OCI-LY3 (cell line): ENCODE data around the gene WIPF3.

Experiments used
- H2AFZ ChIP-seq: fragments of 200-600, 300-600 bp; shearing (Covaris generic); 2 replicates; pipeline ENCODE4 v1.6.0; 2014; ENCODE audit warnings: antibody characterized with exemption, low read depth, low read length
- H3K27ac ChIP-seq: fragments of 200-600, 300-600 bp; sonication (generic); 2 replicates; pipeline ENCODE4 v1.5.1; 2014; ENCODE audit warnings: mild to moderate bottlenecking, low read length, moderate library complexity, mixed read lengths
- H3K27me3 ChIP-seq: fragments of 200-600, 300-600 bp; sonication (generic); 2 replicates; pipeline ENCODE4 v1.6.1; 2014; ENCODE audit warnings: low read depth, low read length, mixed read lengths
- H3K36me3 ChIP-seq: fragments of 200-600, 300-600 bp; sonication (generic); replicated peaks from 2 replicates; pipeline ENCODE3; 2014; ENCODE audit warnings: low read depth, low read length, mixed read lengths
- H3K4me1 ChIP-seq: fragments of 300-600, 200-600 bp; sonication (generic); 2 replicates; pipeline ENCODE4 v1.6.1; 2014; ENCODE audit warnings: low read length, mixed read lengths
- H3K4me2 ChIP-seq: fragments of 200-600, 300-600 bp; sonication (generic); 2 replicates; pipeline ENCODE4 v1.6.1; 2014; ENCODE audit warnings: low read length, mixed read lengths
- H3K4me3 ChIP-seq: fragments of 300-600, 200-600 bp; sonication (generic); 2 replicates; pipeline ENCODE4 v1.5.1; 2014; ENCODE audit warnings: antibody characterized with exemption, mild to moderate bottlenecking, low read length, moderate library complexity
- H3K79me2 ChIP-seq: fragments of 300-600, 200-600 bp; shearing (Covaris generic); 2 replicates; pipeline ENCODE4 v1.6.1; 2014; ENCODE audit warnings: mild to moderate bottlenecking, low read length, mixed read lengths
- H3K9ac ChIP-seq: fragments of 300-600, 200-600 bp; shearing (Covaris generic); 2 replicates; pipeline ENCODE4 v1.6.0; 2014; ENCODE audit warnings: mild to moderate bottlenecking, low read length, moderate library complexity
- H3K9me3 ChIP-seq: fragments of 200-600, 300-600 bp; shearing (Covaris generic); 2 replicates; pipeline ENCODE4 v1.6.1; 2014; ENCODE audit warnings: low read length, mixed read lengths; ENCODE audit not compliant: insufficient read depth
- H4K20me1 ChIP-seq: fragments of 200-600, 300-600 bp; sonication (generic); 2 replicates; pipeline ENCODE4 v1.6.1; 2016; ENCODE audit warnings: low read length, mixed read lengths; ENCODE audit not compliant: insufficient read depth
- EZH2phosphoT487 ChIP-seq: fragments of 200-600 bp; shearing (Covaris generic); IDR thresholded peaks from 2 replicates; pipeline ENCODE4 v1.6.1; 2018; ENCODE audit warnings: antibody characterized with exemption, mixed run types, low read depth
- TF ChIP-seq, protein P1 (sequence below): fragments of 200-600, 300-600 bp; sonication (generic); IDR thresholded peaks from 2 replicates; pipeline ENCODE4 v1.5.1; 2014; ENCODE audit warnings: antibody characterized with exemption, low read length, low read depth

Gene WIPF3

DNA sequence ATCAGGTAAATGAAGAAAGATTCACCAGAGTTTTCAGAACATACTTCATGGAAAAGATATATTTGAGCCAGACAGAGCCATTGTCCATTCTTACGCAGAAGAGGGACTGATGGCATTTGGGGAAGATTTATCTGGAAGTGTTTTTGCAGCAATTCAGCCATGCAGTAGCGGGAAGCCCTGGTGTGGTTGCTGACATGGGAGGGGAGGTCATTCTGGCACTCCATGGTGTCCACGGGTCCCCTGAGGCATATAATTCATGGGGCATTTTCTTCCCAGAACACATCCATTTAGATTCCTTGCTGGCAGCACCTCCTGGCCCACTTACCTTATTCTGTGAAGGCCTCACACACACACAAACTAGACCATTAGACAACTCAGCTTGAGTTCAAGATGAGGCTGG, 55.6 kb downstream of the WIPF3 start:
- no peaks in the 10 kb centered on the region for H3K27me3 ChIP-seq
- H4K20me1 ChIP-seq, result no peaks in the 10 kb centered on the region
- H3K4me3 ChIP-seq, result no peak overlapping the region
- TF ChIP-seq, protein P1, sequence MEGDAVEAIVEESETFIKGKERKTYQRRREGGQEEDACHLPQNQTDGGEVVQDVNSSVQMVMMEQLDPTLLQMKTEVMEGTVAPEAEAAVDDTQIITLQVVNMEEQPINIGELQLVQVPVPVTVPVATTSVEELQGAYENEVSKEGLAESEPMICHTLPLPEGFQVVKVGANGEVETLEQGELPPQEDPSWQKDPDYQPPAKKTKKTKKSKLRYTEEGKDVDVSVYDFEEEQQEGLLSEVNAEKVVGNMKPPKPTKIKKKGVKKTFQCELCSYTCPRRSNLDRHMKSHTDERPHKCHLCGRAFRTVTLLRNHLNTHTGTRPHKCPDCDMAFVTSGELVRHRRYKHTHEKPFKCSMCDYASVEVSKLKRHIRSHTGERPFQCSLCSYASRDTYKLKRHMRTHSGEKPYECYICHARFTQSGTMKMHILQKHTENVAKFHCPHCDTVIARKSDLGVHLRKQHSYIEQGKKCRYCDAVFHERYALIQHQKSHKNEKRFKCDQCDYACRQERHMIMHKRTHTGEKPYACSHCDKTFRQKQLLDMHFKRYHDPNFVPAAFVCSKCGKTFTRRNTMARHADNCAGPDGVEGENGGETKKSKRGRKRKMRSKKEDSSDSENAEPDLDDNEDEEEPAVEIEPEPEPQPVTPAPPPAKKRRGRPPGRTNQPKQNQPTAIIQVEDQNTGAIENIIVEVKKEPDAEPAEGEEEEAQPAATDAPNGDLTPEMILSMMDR, result no peak
- no peak for TF ChIP-seq EZH2phosphoT487
- H3K9me3 ChIP-seq, result no peaks in the 10 kb centered on the region
- H3K9ac ChIP-seq, result no peak overlapping the region
- H3K4me1 ChIP-seq, result no peaks in the 10 kb centered on the region
- H3K36me3 ChIP-seq, result no peaks in the 10 kb centered on the region
- no peak overlapping the region for H2AFZ ChIP-seq
- H3K4me2 ChIP-seq, result no peak overlapping the region
- no peak overlapping the region for H3K27ac ChIP-seq
- H3K79me2 ChIP-seq, result no peaks in the 10 kb centered on the region

DNA sequence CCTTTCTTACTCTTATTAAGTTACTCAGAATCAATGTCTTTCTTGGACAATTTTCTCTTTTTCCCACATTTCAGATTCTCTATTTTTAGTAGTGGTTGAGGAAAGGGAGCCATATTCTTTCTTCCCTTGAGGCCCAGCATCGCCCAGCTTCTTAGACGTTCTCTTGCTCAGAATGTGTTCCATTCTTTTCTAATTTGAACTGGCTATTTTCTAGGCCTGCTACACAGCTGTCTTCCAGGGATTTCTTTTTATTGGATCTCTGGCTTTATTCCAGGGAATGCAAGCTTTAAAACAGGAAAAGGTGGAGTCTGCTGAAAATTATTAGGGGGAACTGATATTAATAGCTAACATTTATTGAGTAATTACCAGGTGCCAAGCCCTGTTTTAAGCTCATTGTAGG, 58.3 kb downstream of the WIPF3 start:
- Histone ChIP-seq H3K79me2 (no peaks in the 10 kb centered on the region), H4K20me1 (no peaks in the 10 kb centered on the region), H3K27ac (no peak overlapping the region), H2AFZ (no peak overlapping the region), H3K27me3 (no peaks in the 10 kb centered on the region), H3K9me3 (no peaks in the 10 kb centered on the region), H3K9ac (no peak overlapping the region), H3K4me3 (no peak overlapping the region), H3K4me1 (no peaks in the 10 kb centered on the region), H3K4me2 (no peak overlapping the region), H3K36me3 (no peaks in the 10 kb centered on the region)
- TF ChIP-seq, protein P1, result no peak
- no peak for TF ChIP-seq EZH2phosphoT487

DNA sequence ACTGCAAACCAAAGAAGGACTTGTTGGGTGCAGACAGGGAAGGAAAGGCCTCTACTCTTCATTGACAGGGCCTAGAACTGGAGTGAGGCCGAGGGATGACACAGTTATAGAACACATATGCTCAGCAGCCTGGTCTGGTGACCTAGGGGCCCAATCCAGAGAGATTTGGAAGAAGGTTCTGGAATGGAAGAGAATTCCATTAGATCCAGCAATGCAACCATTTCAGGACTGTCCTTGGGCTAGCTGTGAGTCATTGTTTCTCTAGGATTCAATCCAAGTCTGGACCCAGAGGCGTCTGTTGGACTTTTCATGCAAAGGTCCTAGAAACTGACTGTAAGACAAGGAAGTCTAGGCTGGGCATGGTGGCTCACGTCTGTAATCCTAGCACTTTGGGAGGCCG, 59.2 kb downstream of the WIPF3 start:
- Histone ChIP-seq H3K4me2 (no peak overlapping the region), H4K20me1 (no peaks in the 10 kb centered on the region), H2AFZ (no peak overlapping the region), H3K4me1 (no peaks in the 10 kb centered on the region), H3K9me3 (no peaks in the 10 kb centered on the region), H3K27me3 (no peaks in the 10 kb centered on the region), H3K9ac (no peak overlapping the region), H3K4me3 (no peak overlapping the region), H3K79me2 (no peaks in the 10 kb centered on the region), H3K27ac (no peak overlapping the region), H3K36me3 (no peaks in the 10 kb centered on the region)
- TF ChIP-seq, protein P1, result no peak
- no peak for TF ChIP-seq EZH2phosphoT487

DNA sequence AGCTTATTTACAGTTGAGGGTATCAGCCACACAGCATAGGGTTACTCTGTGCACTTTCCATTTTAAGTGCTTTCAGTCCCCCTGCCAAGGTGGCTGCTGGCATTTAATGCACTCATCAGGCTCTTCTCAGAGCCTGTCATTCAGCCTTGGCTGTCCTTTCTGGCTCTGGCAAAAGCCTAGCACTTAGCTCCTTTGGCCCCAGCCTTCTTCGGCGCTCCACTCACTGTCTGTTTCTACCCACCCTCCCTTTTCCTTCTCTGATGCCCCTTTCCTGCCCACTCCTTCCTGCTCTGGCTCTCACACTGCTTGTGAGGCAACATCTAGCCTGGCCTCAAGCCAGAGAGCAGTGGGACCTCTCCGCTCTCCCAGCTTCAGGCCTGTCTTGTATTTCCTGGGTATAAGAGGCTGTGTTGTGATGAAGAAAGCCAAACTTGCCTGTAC, 60.2 kb downstream of the WIPF3 start:
- Histone ChIP-seq H3K27me3 (no peaks in the 10 kb centered on the region), H3K79me2 (no peaks in the 10 kb centered on the region), H3K4me2 (no peak overlapping the region), H3K9me3 (no peaks in the 10 kb centered on the region), H3K9ac (no peak overlapping the region), H4K20me1 (no peaks in the 10 kb centered on the region), H3K27ac (no peak overlapping the region), H3K4me1 (no peaks in the 10 kb centered on the region), H2AFZ (no peak overlapping the region), H3K36me3 (no peaks in the 10 kb centered on the region), H3K4me3 (no peak overlapping the region)
- TF ChIP-seq, protein P1, result no peak
- TF ChIP-seq EZH2phosphoT487, result no peak
